ENCODE data around the gene FAM228B. TPM values are rescaled to one million over a fixed set of nuclear protein-coding genes. Genes with fewer than 3 reads are reported as not detected.
A peak's percentile ranks its signal among the peaks of the same experiment; 100 is the strongest.
"Not testable (repeated sequence)": the region's sequence is repeated elsewhere in the genome, so short reads cannot be mapped to it uniquely, and the experiment has no call there.

FAM228B gene
- polyA plus RNA-seq, 1 experiment: 4.2 TPM

- Histone ChIP-seq H3K36me3 (ENCODE audit: control insufficient read depth, insufficient read depth, low read length) (no peaks in the 10 kb centered on the region), H3K4me3 (ENCODE audit: low read depth, low read length) (no peak overlapping the region), H3K27me3 (ENCODE audit: control insufficient read depth, insufficient read depth, low read length) (no peaks in the 10 kb centered on the region)
- TF ChIP-seq, protein P1, sequence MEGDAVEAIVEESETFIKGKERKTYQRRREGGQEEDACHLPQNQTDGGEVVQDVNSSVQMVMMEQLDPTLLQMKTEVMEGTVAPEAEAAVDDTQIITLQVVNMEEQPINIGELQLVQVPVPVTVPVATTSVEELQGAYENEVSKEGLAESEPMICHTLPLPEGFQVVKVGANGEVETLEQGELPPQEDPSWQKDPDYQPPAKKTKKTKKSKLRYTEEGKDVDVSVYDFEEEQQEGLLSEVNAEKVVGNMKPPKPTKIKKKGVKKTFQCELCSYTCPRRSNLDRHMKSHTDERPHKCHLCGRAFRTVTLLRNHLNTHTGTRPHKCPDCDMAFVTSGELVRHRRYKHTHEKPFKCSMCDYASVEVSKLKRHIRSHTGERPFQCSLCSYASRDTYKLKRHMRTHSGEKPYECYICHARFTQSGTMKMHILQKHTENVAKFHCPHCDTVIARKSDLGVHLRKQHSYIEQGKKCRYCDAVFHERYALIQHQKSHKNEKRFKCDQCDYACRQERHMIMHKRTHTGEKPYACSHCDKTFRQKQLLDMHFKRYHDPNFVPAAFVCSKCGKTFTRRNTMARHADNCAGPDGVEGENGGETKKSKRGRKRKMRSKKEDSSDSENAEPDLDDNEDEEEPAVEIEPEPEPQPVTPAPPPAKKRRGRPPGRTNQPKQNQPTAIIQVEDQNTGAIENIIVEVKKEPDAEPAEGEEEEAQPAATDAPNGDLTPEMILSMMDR (IDR thresholded peaks at IDR 0.05; ENCODE audit: insufficient read depth, low read depth, low read length): no peak
- no peak for DNase-seq (ENCODE audit: low read depth)
- ChIA-PET POLR2A (no interaction called here), CTCF (interaction anchor here (2.5 kb wide), 1 partner anchor 37 kb away, joined by 17 read pairs; the partner anchor contains the start of gene TP53I3)
Observed at GRCh38 chr2:24121469-24121868, 1.8 kb upstream of the FAM228B start.

GRCh38 chr2:24122366-24123194 is 689 bp upstream of the FAM228B start:
- ChIA-PET POLR2A (no interaction called here), CTCF (interaction anchor here (1.0 to 2.5 kb wide), 2 partner anchors 9 to 38 kb away, joined by 3 to 17 read pairs; partner anchors contain the start of gene TP53I3)
- no peaks in the 10 kb centered on the region for H3K36me3 ChIP-seq (ENCODE audit: control insufficient read depth, insufficient read depth, low read length)
- TF ChIP-seq, protein P1 (IDR thresholded peaks at IDR 0.05; ENCODE audit: insufficient read depth, low read depth, low read length): no peak
- no peaks in the 10 kb centered on the region for H3K27me3 ChIP-seq (ENCODE audit: control insufficient read depth, insufficient read depth, low read length)
- H3K4me3 ChIP-seq (ENCODE audit: low read depth, low read length): peak overlapping the region; percentile 82
- DNase-seq (ENCODE audit: low read depth): no peak

DNA sequence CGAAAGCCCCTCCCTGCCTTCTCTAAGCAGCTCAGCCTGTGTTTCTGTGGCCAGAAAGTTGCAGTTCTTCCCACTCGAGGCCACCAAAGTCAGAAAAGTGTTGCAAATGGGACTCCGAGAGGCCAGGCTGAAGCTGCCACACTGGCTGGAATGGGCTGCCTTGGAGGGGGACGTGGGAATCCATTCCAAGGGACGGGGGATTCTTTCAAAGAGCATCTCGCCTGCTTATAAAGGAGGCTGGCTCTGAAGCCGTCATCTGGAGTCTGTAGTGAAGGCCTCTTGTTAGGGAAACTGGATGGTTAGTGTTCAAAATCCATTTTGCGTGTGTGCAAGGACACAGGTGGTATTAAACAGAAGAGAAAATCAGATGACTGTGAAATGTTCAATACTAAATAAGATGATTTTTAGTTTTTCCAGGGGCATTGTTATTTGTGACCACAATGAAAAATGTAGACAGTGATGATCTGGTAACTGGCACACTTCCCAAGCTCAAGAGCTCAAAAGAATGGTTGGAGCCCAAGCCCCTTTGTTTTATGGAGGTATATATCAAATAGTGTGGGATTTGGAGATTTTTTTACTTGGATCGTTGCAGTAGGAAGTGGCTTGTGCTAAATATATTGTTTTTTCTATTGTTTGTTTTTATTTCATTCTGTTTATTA is 782 bp downstream of the FAM228B start:
- Histone ChIP-seq H3K36me3 (ENCODE audit: control insufficient read depth, insufficient read depth, low read length) (no peaks in the 10 kb centered on the region), H3K27me3 (ENCODE audit: control insufficient read depth, insufficient read depth, low read length) (no peaks in the 10 kb centered on the region), H3K4me3 (ENCODE audit: low read depth, low read length) (peak overlapping the region; percentile 82)
- POLR2A ChIA-PET: no interaction called here
- DNase-seq (ENCODE audit: low read depth): no peak
- CTCF ChIA-PET: interaction anchor here (1.0 to 1.5 kb wide), 3 partner anchors 39 to 63 kb away, joined by 3 to 4 read pairs (median 3); partner anchors contain the start of gene TP53I3
- TF ChIP-seq, protein P1 (IDR thresholded peaks at IDR 0.05; ENCODE audit: insufficient read depth, low read depth, low read length): no peak

DNA sequence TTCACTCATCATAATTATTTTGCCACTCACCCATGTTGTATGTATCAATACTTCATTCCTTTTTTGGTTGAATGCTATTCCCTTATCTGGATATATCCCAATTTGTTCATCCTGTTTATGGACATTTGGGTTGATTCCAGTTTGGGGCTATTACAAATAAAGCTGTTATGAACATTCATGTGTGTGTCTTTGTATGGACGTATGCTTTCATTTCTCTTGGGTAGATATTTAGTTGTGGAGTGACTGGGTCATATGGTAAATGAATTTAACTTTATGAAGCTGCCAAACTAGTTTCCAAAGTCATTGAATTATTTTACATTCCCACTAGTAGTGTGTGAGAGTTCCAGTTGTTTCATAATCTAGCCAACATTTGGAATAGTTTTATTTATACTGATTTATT is 2.7 kb downstream of the FAM228B start:
- POLR2A ChIA-PET: no interaction called here
- no peak for DNase-seq (ENCODE audit: low read depth)
- Histone ChIP-seq H3K36me3 (ENCODE audit: control insufficient read depth, insufficient read depth, low read length) (no peaks in the 10 kb centered on the region), H3K27me3 (ENCODE audit: control insufficient read depth, insufficient read depth, low read length) (no peaks in the 10 kb centered on the region), H3K4me3 (ENCODE audit: low read depth, low read length) (no peak overlapping the region)
- CTCF ChIA-PET: no interaction called here
- TF ChIP-seq, protein P1 (IDR thresholded peaks at IDR 0.05; ENCODE audit: insufficient read depth, low read depth, low read length): no peak

GRCh38 chr2:24132543-24132942 is 9.3 kb downstream of the FAM228B start:
- Histone ChIP-seq H3K27me3 (ENCODE audit: control insufficient read depth, insufficient read depth, low read length) (no peaks in the 10 kb centered on the region), H3K36me3 (ENCODE audit: control insufficient read depth, insufficient read depth, low read length) (no peaks in the 10 kb centered on the region), H3K4me3 (ENCODE audit: low read depth, low read length) (no peak overlapping the region)
- ChIA-PET CTCF (interaction anchor here (0.5 kb wide), 1 partner anchor 37 kb away, joined by 3 read pairs; no protein-coding TSS in a partner anchor), POLR2A (no interaction called here)
- no peak for DNase-seq (ENCODE audit: low read depth)
- TF ChIP-seq, protein P1 (IDR thresholded peaks at IDR 0.05; ENCODE audit: insufficient read depth, low read depth, low read length): no peak

DNA sequence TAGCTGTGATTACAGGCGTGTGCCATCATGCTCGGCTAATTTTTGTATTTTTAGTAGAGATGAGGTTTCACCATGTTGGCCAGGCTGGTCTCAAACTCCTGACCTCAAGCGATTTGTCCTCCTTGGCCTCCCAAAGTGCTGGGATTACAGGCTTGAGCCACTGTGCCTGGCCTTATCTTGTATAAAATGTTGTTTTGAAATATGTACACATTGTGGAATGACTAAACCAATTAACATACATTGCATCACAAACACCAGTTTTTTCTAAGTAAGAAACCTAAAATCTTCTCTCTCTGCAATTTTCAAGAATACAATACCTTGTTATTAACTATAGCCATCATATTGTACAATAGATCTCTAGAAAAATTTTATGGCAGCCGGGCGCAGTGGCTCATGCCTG is 17.0 kb downstream of the FAM228B start:
- H3K4me3 ChIP-seq (ENCODE audit: low read depth, low read length); H3K27me3 ChIP-seq (ENCODE audit: control insufficient read depth, insufficient read depth, low read length); DNase-seq (ENCODE audit: low read depth); CTCF ChIA-PET; POLR2A ChIA-PET; H3K36me3 ChIP-seq (ENCODE audit: control insufficient read depth, insufficient read depth, low read length): not testable (repeated sequence)

Measured in BJ (cell line).